T-helper 17 cell (primary cell): ENCODE measurements around the gene SOCS6. TPM values are rescaled to one million over a fixed set of nuclear protein-coding genes. Genes with fewer than 3 reads are reported as not detected.
"Not testable (repeated sequence)": the region's sequence is repeated elsewhere in the genome, so short reads cannot be mapped to it uniquely, and the experiment has no call there.

Experiments used
- ATAC-seq: fragments of 150-1000 bp; cut with Tn5 transposase; 2 replicates; pipeline ENCODE4 v1.10.0; 2021; ENCODE audit warnings: mild to moderate bottlenecking, moderate library complexity
- DNase-seq, 3 donors: peaks; one replicate each; pipeline versions ENCODE4 v3.0.0 to v3.0.0-alpha.2; 2020 to 2021
- H3K9me3 ChIP-seq: one replicate; pipeline ENCODE4 v1.7.0; 2013; ENCODE audit warnings: low read length, mild to moderate bottlenecking; ENCODE audit not compliant: control insufficient read depth, poor library complexity, severe bottlenecking
- H3K27ac Mint-ChIP-seq: one replicate; pipeline ENCODE4 v1.8.0; 2022; ENCODE audit warnings: mild to moderate bottlenecking, moderate library complexity, mixed read lengths
- H3K27me3 Mint-ChIP-seq: one replicate; pipeline ENCODE4 v1.8.0; 2022; ENCODE audit warnings: mixed read lengths
- H3K36me3 Mint-ChIP-seq: one replicate; pipeline ENCODE4 v1.8.0; 2022; ENCODE audit warnings: low read depth, mixed read lengths
- H3K4me1 Mint-ChIP-seq: one replicate; pipeline ENCODE4 v1.8.0; 2022; ENCODE audit warnings: mild to moderate bottlenecking, mixed read lengths
- H3K4me3 Mint-ChIP-seq: one replicate; pipeline ENCODE4 v1.8.0; 2022; ENCODE audit warnings: mild to moderate bottlenecking, moderate library complexity, mixed read lengths
- total RNA-seq, 4 donors: library from RNA in 2 of 4; stranded (reverse) in 2 of 4; gene quantifications; one replicate each; pipeline ENCODE4 v1.2.3 and lab custom pipeline; 2022 to 2026

The SOCS6 gene
- total RNA-seq, 2 donors from 2014 or later, result 0.87 to 2.9 TPM

GRCh38 chr18:70335892-70336726, 47.3 kb downstream of the SOCS6 start:
- H3K9me3 ChIP-seq, result peaks cover 3% of the 10 kb centered on the region
- H3K4me3 Mint-ChIP-seq, result no peak overlapping the region

GRCh38 chr18:70337139-70337972, 48.5 kb downstream of the SOCS6 start:
- Mint-ChIP-seq H3K27ac (no peak overlapping the region), H3K27me3 (no peaks in the 10 kb centered on the region), H3K4me3 (no peak overlapping the region), H3K36me3 (peaks cover 2% of the 10 kb centered on the region), H3K4me1 (no peaks in the 10 kb centered on the region)
- ATAC-seq (no peak), DNase-seq (no peak)
- H3K9me3 ChIP-seq, result peaks cover 3% of the 10 kb centered on the region

More at GRCh38 chr18:70335892-70336726, 47.3 kb downstream of the SOCS6 start:
- no peak for DNase-seq
- Mint-ChIP-seq H3K27ac (no peak overlapping the region), H3K36me3 (peaks cover 2% of the 10 kb centered on the region), H3K4me1 (no peaks in the 10 kb centered on the region), H3K27me3 (peaks cover 11% of the 10 kb centered on the region)
- no peak for ATAC-seq

- DNase-seq (no peak), ATAC-seq (no peak)
- no peak overlapping the region for H3K4me3 Mint-ChIP-seq
- H3K27me3 Mint-ChIP-seq, result no peaks in the 10 kb centered on the region
- no peaks in the 10 kb centered on the region for H3K36me3 Mint-ChIP-seq
- H3K27ac Mint-ChIP-seq, result no peak overlapping the region
- H3K9me3 ChIP-seq, result no peaks in the 10 kb centered on the region
- no peaks in the 10 kb centered on the region for H3K4me1 Mint-ChIP-seq
These were observed 50.0 kb downstream of the SOCS6 start for GRCh38 chr18:70338890-70339289.

GRCh38 chr18:70339915-70340314, 51.1 kb downstream of the SOCS6 start:
- no peaks in the 10 kb centered on the region for H3K9me3 ChIP-seq
- DNase-seq, result no peak
- H3K27ac Mint-ChIP-seq, result no peak overlapping the region
- H3K27me3 Mint-ChIP-seq, result no peaks in the 10 kb centered on the region
- H3K4me3 Mint-ChIP-seq, result no peak overlapping the region
- no peaks in the 10 kb centered on the region for H3K36me3 Mint-ChIP-seq
- ATAC-seq, result no peak
- H3K4me1 Mint-ChIP-seq, result no peaks in the 10 kb centered on the region

- not testable (repeated sequence) for H3K27ac Mint-ChIP-seq, H3K9me3 ChIP-seq, DNase-seq, H3K4me3 Mint-ChIP-seq, H3K4me1 Mint-ChIP-seq, ATAC-seq, H3K27me3 Mint-ChIP-seq, H3K36me3 Mint-ChIP-seq
These were observed 59.6 kb downstream of the SOCS6 start for GRCh38 chr18:70348481-70348880.

GRCh38 chr18:70349316-70349715, 60.5 kb downstream of the SOCS6 start:
- ATAC-seq (no peak), DNase-seq (no peak)
- no peaks in the 10 kb centered on the region for H3K36me3 Mint-ChIP-seq
- H3K4me1 Mint-ChIP-seq, result no peaks in the 10 kb centered on the region
- no peaks in the 10 kb centered on the region for H3K27me3 Mint-ChIP-seq
- H3K9me3 ChIP-seq, result no peaks in the 10 kb centered on the region
- H3K27ac Mint-ChIP-seq, result no peak overlapping the region
- no peak overlapping the region for H3K4me3 Mint-ChIP-seq

- Mint-ChIP-seq H3K36me3 (no peaks in the 10 kb centered on the region), H3K4me3 (no peak overlapping the region), H3K27ac (no peak overlapping the region), H3K27me3 (no peaks in the 10 kb centered on the region), H3K4me1 (no peaks in the 10 kb centered on the region)
- H3K9me3 ChIP-seq, result no peaks in the 10 kb centered on the region
- ATAC-seq (no peak), DNase-seq (no peak)
These were observed 65.2 kb downstream of the SOCS6 start for GRCh38 chr18:70354080-70354479.

- no peaks in the 10 kb centered on the region for H3K9me3 ChIP-seq
- Mint-ChIP-seq H3K27ac (no peak overlapping the region), H3K4me3 (no peak overlapping the region), H3K27me3 (no peaks in the 10 kb centered on the region), H3K36me3 (no peaks in the 10 kb centered on the region), H3K4me1 (no peaks in the 10 kb centered on the region)
- no peak for DNase-seq
- no peak for ATAC-seq
These were observed 65.9 kb downstream of the SOCS6 start for GRCh38 chr18:70354771-70355170.

- H3K36me3 Mint-ChIP-seq, result no peaks in the 10 kb centered on the region
These were observed 67.0 kb downstream of the SOCS6 start for GRCh38 chr18:70355620-70356385.

GRCh38 chr18:70358105-70358406, 69.2 kb downstream of the SOCS6 start:
- H3K27me3 Mint-ChIP-seq, H3K36me3 Mint-ChIP-seq, ATAC-seq, H3K4me3 Mint-ChIP-seq, H3K4me1 Mint-ChIP-seq, H3K9me3 ChIP-seq, DNase-seq, H3K27ac Mint-ChIP-seq: not testable (repeated sequence)

More at GRCh38 chr18:70355620-70356385, 67.0 kb downstream of the SOCS6 start:
- Mint-ChIP-seq H3K4me1 (no peaks in the 10 kb centered on the region), H3K27me3 (no peaks in the 10 kb centered on the region), H3K27ac (no peak overlapping the region), H3K4me3 (no peak overlapping the region)
- DNase-seq, result no peak
- ATAC-seq, result no peak
- no peaks in the 10 kb centered on the region for H3K9me3 ChIP-seq

GRCh38 chr18:70359071-70359470, 70.2 kb downstream of the SOCS6 start:
- H3K9me3 ChIP-seq, result no peaks in the 10 kb centered on the region
- DNase-seq (no peak), ATAC-seq (no peak)
- Mint-ChIP-seq H3K4me3 (no peak overlapping the region), H3K4me1 (no peaks in the 10 kb centered on the region), H3K27ac (no peak overlapping the region), H3K27me3 (no peaks in the 10 kb centered on the region), H3K36me3 (no peaks in the 10 kb centered on the region)

GRCh38 chr18:70362258-70362657, 73.4 kb downstream of the SOCS6 start:
- H3K4me3 Mint-ChIP-seq, result no peak overlapping the region
- DNase-seq, result no peak
- H3K27me3 Mint-ChIP-seq, result peaks cover 18% of the 10 kb centered on the region
- no peaks in the 10 kb centered on the region for H3K9me3 ChIP-seq
- no peak overlapping the region for H3K27ac Mint-ChIP-seq
- H3K36me3 Mint-ChIP-seq, result no peaks in the 10 kb centered on the region
- no peaks in the 10 kb centered on the region for H3K4me1 Mint-ChIP-seq
- ATAC-seq, result no peak

GRCh38 chr18:70363861-70364260, 75.0 kb downstream of the SOCS6 start:
- H3K36me3 Mint-ChIP-seq, result peaks cover under 1% of the 10 kb centered on the region
- H3K4me3 Mint-ChIP-seq, result no peak overlapping the region
- no peak for DNase-seq
- no peaks in the 10 kb centered on the region for H3K9me3 ChIP-seq
- H3K4me1 Mint-ChIP-seq, result no peaks in the 10 kb centered on the region
- H3K27ac Mint-ChIP-seq, result no peak overlapping the region
- peaks cover 21% of the 10 kb centered on the region for H3K27me3 Mint-ChIP-seq
- no peak for ATAC-seq
